ENCODE results near the gene IP6K2. TPM values are rescaled to one million over a fixed set of nuclear protein-coding genes. Genes with fewer than 3 reads are reported as not detected.
A peak's percentile ranks its signal among the peaks of the same experiment; 100 is the strongest.

Gene IP6K2
- total and polyA plus RNA-seq, 2 of the 8 experiments (the other 6 are each of a cell fraction or from before 2014, with no cell fraction given), result 95.8 to 144 TPM

DNA sequence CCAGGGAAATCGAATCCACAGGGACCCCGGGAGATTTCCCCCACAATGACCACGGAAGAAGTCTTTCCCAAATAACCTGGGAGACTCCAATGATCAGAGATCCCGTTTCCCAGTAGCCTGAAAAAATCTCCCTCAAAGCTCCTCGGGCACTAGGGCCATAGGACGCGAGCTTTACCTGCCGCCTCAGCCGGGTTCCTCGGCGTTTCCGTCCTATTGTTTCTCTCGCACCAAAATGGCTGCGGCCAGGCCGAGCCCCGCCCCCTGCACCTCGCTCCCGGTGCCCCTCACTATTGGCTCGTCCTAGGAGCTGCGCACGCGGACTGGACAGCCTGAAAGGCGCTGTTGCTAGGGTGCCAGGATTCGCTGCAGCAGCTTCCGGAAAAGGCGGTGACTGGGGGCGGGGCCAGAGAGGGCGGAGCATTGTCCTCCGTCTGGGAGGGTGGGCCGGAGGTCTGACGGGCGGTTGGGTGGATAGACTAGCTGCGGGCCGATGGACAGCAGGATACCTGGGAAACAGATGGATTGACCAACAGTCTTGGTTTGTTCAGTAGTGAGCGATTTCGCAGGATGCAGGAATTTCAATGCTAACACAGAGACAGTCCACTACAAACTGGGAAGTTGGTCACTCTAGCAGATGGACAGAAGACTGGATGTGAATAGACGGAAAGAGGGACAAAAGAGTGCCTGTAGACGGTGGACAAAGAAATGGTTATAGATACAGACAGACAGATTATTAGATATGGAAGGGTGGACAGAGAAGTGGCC, at the start of gene IP6K2 (continued):
- TF ChIP-seq, protein P1, sequence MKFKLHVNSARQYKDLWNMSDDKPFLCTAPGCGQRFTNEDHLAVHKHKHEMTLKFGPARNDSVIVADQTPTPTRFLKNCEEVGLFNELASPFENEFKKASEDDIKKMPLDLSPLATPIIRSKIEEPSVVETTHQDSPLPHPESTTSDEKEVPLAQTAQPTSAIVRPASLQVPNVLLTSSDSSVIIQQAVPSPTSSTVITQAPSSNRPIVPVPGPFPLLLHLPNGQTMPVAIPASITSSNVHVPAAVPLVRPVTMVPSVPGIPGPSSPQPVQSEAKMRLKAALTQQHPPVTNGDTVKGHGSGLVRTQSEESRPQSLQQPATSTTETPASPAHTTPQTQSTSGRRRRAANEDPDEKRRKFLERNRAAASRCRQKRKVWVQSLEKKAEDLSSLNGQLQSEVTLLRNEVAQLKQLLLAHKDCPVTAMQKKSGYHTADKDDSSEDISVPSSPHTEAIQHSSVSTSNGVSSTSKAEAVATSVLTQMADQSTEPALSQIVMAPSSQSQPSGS (IDR thresholded peaks at IDR 0.05; ENCODE audit: low read length), result peak; percentile 26; the same call in 1 of the 2 replicates
- TF ChIP-seq, protein P2, sequence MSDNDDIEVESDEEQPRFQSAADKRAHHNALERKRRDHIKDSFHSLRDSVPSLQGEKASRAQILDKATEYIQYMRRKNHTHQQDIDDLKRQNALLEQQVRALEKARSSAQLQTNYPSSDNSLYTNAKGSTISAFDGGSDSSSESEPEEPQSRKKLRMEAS (IDR thresholded peaks at IDR 0.05), result peak; percentile 86
- TF ChIP-seq BACH1 (IDR thresholded peaks at IDR 0.05; ENCODE audit: low read length) (no peak), CBX5 (IDR thresholded peaks at IDR 0.05; ENCODE audit: low read depth, low read length) (no peak), CREB1 (IDR thresholded peaks at IDR 0.05) (peak; percentile 67; the same call in 1 of the 2 replicates), RFX5 (IDR thresholded peaks at IDR 0.05; ENCODE audit: borderline replicate concordance, low read depth, low read length) (peak; percentile 91), POLR2AphosphoS5 (IDR thresholded peaks at IDR 0.05; ENCODE audit: low read depth, low read length) (peak; percentile 91), KDM5A (IDR thresholded peaks at IDR 0.05; ENCODE audit: low read length) (no peak), TCF12 (IDR thresholded peaks at IDR 0.05; ENCODE audit: low read depth, low read length) (no peak), RBBP5 (IDR thresholded peaks at IDR 0.05; ENCODE audit: borderline replicate concordance, low read depth, low read length) (0 out of 2 replicates have a peak, but pooled peaks have one; percentile 43), POLR2A (IDR thresholded peaks at IDR 0.05; ENCODE audit: control extremely low read depth in 1 of 2, low read depth in 2 of 2, low read length in 2 of 2) (peak; percentile 89), SIRT6 (IDR thresholded peaks at IDR 0.05; ENCODE audit: low read length) (no peak), TAF7 (optimal IDR thresholded peaks at IDR 0.05; ENCODE audit: borderline replicate concordance, low read depth, low read length) (peak; percentile 83), TAF1 (IDR thresholded peaks at IDR 0.05; ENCODE audit: low read depth, low read length) (peak; percentile 95), RNF2 (IDR thresholded peaks at IDR 0.05; ENCODE audit: borderline replicate concordance, low read depth, low read length, missing control alignments, poor library complexity, severe bottlenecking) (no peak), TBP (IDR thresholded peaks at IDR 0.05; ENCODE audit: low read depth, low read length) (peak; percentile 88), PHF8 (conservative IDR thresholded peaks at IDR 0.05; ENCODE audit: low read depth, low read length) (peak; percentile 88), NRF1 (IDR thresholded peaks at IDR 0.05; ENCODE audit: low read depth, low read length) (peak; percentile 64), ASH2L (IDR thresholded peaks at IDR 0.05; ENCODE audit: low read length) (peak; percentile 67), KDM4A (IDR thresholded peaks at IDR 0.05; ENCODE audit: low read depth, low read length, severe bottlenecking) (no peak), NANOG (IDR thresholded peaks at IDR 0.05; ENCODE audit: insufficient read depth, low read depth, low read length, poor library complexity, severe bottlenecking) (peak; percentile 3), BRCA1 (IDR thresholded peaks at IDR 0.05; ENCODE audit: low read depth, low read length) (no peak), SP4 (IDR thresholded peaks at IDR 0.05; ENCODE audit: low read length) (peak; percentile 47)
